HepG2 (cell line): ENCODE measurements around the gene AP1AR. TPM values are rescaled to one million over a fixed set of nuclear protein-coding genes. Genes with fewer than 3 reads are reported as not detected.

Source experiments
- ARNT2 ChIP-seq: sonication (generic); formaldehyde crosslinking; IDR thresholded peaks from 2 replicates; pipeline ENCODE4 v1.8.0; 2022; ENCODE audit warnings: mild to moderate bottlenecking, low read depth, missing genetic modification reagents, moderate library complexity
- FOSL2 ChIP-seq: sonication (generic); formaldehyde crosslinking; IDR thresholded peaks from 2 replicates; pipeline ENCODE4 v1.4.0; 2020; ENCODE audit warnings: missing genetic modification reagents
- HNRNPUL1 ChIP-seq: fragments of 200-400 bp; formaldehyde crosslinking; IDR thresholded peaks from 2 replicates; pipeline ENCODE4 v1.6.1; 2017; ENCODE audit warnings: low read depth, mild to moderate bottlenecking, low read length, moderate library complexity
- MIER3 ChIP-seq: IDR thresholded peaks from 2 replicates; pipeline ENCODE4 v1.6.1; 2016; ENCODE audit warnings: missing compliant biosample characterization, borderline replicate concordance
- PHF5A ChIP-seq: IDR thresholded peaks from one replicate; pipeline ENCODE4 v1.6.1; 2018; ENCODE audit warnings: low read depth, missing genetic modification reagents; ENCODE audit not compliant: unreplicated experiment
- RAD51 ChIP-seq: fragments of 450-650 bp; IDR thresholded peaks from 2 replicates; pipeline ENCODE4 v1.6.1; 2016; ENCODE audit warnings: borderline replicate concordance
- SSRP1 ChIP-seq: IDR thresholded peaks from 2 replicates; pipeline ENCODE4 v1.6.1; 2016; ENCODE audit warnings: control low read depth
- ZNF136 ChIP-seq: sonication (generic); formaldehyde crosslinking; IDR thresholded peaks from 2 replicates; pipeline ENCODE4 v1.8.1; 2022; ENCODE audit warnings: low read depth, mild to moderate bottlenecking, moderate library complexity, missing genetic modification reagents
- ZNF256 ChIP-seq: sonication (generic); formaldehyde crosslinking; conservative IDR thresholded peaks from 2 replicates; pipeline ENCODE4 v1.4.0; 2020; ENCODE audit warnings: missing genetic modification reagents
- polyA plus RNA-seq, 8 experiments: library from polyadenylated mRNA; depleted of rRNA in 3 of 8; stranded (reverse) in 7 of 8; unstranded in 1 of 8; fragments of >200 nt; fragmentation: Illumina TruSeq in 4 of 8; extraction: Trizol in 4 of 8; gene quantifications; 2 replicates each; pipeline versions ENCODE4 v1.2.1 to v1.2.3, GENCODE V29; 2011 to 2016; ENCODE audit warnings: low read depth in 4 of 8, missing spikeins in 1 of 8, mixed read lengths in 1 of 8; ENCODE audit not compliant: insufficient read depth in 1 of 8
- total RNA-seq, 5 experiments: library from RNA; depleted of rRNA; stranded (reverse); fragments of >200 nt; fragmentation: Illumina TruSeq; extraction: Trizol; gene quantifications; 2 replicates each; pipeline ENCODE4 v1.2.3, GENCODE V29; 2016; ENCODE audit warnings: low read depth in 1 of 5
- TF ChIP-seq, protein P1 (sequence below): sonication (generic); formaldehyde crosslinking; IDR thresholded peaks from 2 replicates; pipeline ENCODE4 v1.4.0; 2020; ENCODE audit warnings: missing genetic modification reagents
- TF ChIP-seq, protein P2 (sequence below): sonication (generic); formaldehyde crosslinking; IDR thresholded peaks from 2 replicates; pipeline ENCODE4 v1.4.0; 2020; ENCODE audit warnings: mild to moderate bottlenecking, missing genetic modification reagents
- TF ChIP-seq, protein P3 (sequence below): sonication (generic); formaldehyde crosslinking; IDR thresholded peaks from 2 replicates; pipeline ENCODE4 v1.4.0; 2020; ENCODE audit warnings: missing genetic modification reagents
- TF ChIP-seq, protein P4 (sequence below): sonication (generic); formaldehyde crosslinking; IDR thresholded peaks from 2 replicates; pipeline ENCODE4 v1.4.0; 2020; ENCODE audit warnings: mild to moderate bottlenecking, missing genetic modification reagents
- TF ChIP-seq, protein P5 (sequence below): sonication (generic); formaldehyde crosslinking; IDR thresholded peaks from 2 replicates; pipeline ENCODE4 v1.4.0; 2020; ENCODE audit warnings: mild to moderate bottlenecking, missing genetic modification reagents

The AP1AR gene
- total and polyA plus RNA-seq, 2 of the 13 experiments (the other 11 are each of a cell fraction or from before 2014, with no cell fraction given), result 24.9 to 39.9 TPM

DNA sequence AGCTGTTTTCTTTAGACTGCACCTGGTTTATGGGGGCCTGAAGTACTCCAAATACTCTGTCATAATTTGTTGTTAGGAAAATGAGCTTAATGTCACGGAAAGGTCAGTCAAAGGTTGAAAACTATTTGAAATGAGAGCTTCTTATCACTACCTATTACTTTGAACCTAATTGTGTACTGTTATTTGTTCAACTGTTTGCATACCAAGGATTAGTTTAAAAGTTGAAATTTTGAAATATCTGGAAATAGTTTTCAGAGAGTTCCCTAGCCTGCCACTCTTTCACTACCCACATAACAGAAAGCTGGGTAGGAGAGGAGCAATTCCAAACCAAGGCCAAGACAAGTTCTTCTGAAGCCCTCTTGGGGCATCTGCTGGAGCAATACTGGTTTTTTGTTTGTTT lies 28.0 kb upstream of the AP1AR start (continued):
- TF ChIP-seq, protein P1, sequence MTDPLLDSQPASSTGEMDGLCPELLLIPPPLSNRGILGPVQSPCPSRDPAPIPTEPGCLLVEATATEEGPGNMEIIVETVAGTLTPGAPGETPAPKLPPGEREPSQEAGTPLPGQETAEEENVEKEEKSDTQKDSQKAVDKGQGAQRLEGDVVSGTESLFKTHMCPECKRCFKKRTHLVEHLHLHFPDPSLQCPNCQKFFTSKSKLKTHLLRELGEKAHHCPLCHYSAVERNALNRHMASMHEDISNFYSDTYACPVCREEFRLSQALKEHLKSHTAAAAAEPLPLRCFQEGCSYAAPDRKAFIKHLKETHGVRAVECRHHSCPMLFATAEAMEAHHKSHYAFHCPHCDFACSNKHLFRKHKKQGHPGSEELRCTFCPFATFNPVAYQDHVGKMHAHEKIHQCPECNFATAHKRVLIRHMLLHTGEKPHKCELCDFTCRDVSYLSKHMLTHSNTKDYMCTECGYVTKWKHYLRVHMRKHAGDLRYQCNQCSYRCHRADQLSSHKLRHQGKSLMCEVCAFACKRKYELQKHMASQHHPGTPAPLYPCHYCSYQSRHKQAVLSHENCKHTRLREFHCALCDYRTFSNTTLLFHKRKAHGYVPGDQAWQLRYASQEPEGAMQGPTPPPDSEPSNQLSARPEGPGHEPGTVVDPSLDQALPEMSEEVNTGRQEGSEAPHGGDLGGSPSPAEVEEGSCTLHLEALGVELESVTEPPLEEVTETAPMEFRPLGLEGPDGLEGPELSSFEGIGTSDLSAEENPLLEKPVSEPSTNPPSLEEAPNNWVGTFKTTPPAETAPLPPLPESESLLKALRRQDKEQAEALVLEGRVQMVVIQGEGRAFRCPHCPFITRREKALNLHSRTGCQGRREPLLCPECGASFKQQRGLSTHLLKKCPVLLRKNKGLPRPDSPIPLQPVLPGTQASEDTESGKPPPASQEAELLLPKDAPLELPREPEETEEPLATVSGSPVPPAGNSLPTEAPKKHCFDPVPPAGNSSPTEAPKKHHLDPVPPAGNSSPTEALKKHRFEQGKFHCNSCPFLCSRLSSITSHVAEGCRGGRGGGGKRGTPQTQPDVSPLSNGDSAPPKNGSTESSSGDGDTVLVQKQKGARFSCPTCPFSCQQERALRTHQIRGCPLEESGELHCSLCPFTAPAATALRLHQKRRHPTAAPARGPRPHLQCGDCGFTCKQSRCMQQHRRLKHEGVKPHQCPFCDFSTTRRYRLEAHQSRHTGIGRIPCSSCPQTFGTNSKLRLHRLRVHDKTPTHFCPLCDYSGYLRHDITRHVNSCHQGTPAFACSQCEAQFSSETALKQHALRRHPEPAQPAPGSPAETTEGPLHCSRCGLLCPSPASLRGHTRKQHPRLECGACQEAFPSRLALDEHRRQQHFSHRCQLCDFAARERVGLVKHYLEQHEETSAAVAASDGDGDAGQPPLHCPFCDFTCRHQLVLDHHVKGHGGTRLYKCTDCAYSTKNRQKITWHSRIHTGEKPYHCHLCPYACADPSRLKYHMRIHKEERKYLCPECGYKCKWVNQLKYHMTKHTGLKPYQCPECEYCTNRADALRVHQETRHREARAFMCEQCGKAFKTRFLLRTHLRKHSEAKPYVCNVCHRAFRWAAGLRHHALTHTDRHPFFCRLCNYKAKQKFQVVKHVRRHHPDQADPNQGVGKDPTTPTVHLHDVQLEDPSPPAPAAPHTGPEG (CRISPR knock-in tag), result no peak
- TF ChIP-seq, protein P2, sequence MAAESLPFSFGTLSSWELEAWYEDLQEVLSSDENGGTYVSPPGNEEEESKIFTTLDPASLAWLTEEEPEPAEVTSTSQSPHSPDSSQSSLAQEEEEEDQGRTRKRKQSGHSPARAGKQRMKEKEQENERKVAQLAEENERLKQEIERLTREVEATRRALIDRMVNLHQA, result no peak
- no peak for TF ChIP-seq FOSL2 (CRISPR knock-in tag)
- TF ChIP-seq, protein P3, sequence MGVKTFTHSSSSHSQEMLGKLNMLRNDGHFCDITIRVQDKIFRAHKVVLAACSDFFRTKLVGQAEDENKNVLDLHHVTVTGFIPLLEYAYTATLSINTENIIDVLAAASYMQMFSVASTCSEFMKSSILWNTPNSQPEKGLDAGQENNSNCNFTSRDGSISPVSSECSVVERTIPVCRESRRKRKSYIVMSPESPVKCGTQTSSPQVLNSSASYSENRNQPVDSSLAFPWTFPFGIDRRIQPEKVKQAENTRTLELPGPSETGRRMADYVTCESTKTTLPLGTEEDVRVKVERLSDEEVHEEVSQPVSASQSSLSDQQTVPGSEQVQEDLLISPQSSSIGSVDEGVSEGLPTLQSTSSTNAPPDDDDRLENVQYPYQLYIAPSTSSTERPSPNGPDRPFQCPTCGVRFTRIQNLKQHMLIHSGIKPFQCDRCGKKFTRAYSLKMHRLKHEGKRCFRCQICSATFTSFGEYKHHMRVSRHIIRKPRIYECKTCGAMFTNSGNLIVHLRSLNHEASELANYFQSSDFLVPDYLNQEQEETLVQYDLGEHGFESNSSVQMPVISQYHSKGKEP (CRISPR knock-in tag), result no peak
- TF ChIP-seq, protein P4, sequence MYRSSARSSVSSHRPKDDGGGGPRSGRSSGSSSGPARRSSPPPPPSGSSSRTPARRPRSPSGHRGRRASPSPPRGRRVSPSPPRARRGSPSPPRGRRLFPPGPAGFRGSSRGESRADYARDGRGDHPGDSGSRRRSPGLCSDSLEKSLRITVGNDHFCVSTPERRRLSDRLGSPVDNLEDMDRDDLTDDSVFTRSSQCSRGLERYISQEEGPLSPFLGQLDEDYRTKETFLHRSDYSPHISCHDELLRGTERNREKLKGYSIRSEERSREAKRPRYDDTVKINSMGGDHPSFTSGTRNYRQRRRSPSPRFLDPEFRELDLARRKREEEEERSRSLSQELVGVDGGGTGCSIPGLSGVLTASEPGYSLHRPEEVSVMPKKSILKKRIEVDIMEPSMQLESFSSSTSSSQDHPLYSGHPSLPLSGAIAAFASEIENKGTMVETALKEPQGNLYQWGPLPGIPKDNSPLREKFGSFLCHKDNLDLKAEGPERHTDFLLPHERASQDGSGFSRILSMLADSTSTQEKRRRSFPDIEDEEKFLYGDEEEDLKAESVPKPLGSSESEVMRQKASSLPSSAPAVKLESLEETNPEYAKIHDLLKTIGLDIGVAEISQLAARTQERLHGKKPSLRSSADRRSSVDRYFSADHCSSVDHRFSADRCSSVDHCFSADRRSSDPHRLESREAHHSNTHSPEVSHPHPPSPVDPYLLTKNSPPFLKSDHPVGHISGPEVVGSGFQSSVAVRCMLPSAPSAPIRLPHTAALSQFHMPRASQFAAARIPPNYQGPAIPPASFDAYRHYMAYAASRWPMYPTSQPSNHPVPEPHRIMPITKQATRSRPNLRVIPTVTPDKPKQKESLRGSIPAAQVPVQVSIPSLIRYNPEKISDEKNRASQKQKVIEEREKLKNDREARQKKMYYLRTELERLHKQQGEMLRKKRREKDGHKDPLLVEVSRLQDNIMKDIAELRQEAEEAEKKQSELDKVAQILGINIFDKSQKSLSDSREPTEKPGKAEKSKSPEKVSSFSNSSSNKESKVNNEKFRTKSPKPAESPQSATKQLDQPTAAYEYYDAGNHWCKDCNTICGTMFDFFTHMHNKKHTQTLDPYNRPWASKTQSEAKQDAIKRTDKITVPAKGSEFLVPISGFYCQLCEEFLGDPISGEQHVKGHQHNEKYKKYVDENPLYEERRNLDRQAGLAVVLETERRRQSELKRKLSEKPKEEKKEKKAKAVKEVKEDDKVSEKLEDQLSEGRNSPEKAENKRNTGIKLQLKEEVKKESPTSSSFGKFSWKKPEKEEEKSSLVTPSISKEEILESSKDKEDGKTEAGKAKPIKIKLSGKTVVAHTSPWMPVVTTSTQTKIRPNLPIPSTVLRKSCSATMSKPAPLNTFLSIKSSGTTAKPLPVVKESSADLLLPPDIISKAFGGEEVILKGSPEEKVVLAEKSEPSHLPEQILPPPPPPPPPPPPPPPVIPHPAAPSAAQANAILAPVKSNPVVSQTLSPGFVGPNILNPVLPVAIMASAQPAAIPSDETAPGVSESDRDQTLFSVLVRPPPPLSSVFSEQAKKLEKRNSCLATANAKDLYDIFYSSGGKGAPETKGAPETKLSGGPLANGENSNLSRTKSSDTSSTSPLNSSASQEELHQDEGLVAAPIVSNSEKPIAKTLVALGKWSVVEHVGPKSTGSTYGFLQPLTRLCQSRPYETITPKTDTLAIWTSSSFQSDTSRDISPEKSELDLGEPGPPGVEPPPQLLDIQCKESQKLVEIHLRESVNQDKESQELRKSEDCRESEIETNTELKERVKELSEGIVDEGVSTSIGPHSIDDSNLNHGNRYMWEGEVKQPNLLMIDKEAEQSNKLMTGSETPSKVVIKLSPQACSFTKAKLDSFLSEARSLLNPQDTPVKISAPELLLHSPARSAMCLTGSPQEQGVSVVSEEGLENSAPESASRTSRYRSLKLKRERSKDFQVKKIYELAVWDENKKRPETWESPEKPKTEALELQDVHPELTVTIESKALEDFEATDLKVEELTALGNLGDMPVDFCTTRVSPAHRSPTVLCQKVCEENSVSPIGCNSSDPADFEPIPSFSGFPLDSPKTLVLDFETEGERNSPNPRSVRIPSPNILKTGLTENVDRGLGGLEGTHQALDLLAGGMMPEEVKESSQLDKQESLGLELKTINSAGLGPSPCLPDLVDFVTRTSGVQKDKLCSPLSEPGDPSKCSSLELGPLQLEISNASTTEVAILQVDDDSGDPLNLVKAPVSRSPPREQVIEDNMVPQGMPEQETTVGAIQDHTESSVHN (CRISPR knock-in tag), result no peak
- no peak for TF ChIP-seq ZNF256 (CRISPR knock-in tag)
- TF ChIP-seq ARNT2, result no peak
- TF ChIP-seq PHF5A, result no peak
- no peak for TF ChIP-seq ZNF136 (CRISPR knock-in tag)
- TF ChIP-seq, protein P5, sequence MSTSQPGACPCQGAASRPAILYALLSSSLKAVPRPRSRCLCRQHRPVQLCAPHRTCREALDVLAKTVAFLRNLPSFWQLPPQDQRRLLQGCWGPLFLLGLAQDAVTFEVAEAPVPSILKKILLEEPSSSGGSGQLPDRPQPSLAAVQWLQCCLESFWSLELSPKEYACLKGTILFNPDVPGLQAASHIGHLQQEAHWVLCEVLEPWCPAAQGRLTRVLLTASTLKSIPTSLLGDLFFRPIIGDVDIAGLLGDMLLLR (CRISPR knock-in tag), result no peak
- no peak for TF ChIP-seq HNRNPUL1
- no peak for TF ChIP-seq SSRP1 (CRISPR knock-in tag)
- TF ChIP-seq RAD51, result no peak
- TF ChIP-seq MIER3 (CRISPR knock-in tag), result no peak
